K562 (cell line): Measurements from ENCODE around the gene ITPKA. TPM values are rescaled to one million over a fixed set of nuclear protein-coding genes. Genes with fewer than 3 reads are reported as not detected.

ENCODE experiments used
- ESRRA ChIP-seq: fragments of 450-650 bp; IDR thresholded peaks from 2 replicates; pipeline ENCODE4 v1.6.1; 2014; ENCODE audit warnings: low read depth, mild to moderate bottlenecking, moderate library complexity, borderline replicate concordance
- HBP1 ChIP-seq: fragments of 450-650 bp; formaldehyde crosslinking; IDR thresholded peaks from 2 replicates; pipeline ENCODE4 v1.4.0; 2022; ENCODE audit warnings: missing genetic modification characterization
- HMBOX1 ChIP-seq: sonication (generic); IDR thresholded peaks from 2 replicates; pipeline ENCODE4 v1.6.1; 2016
- REST ChIP-seq, 2 experiments: fragments of 450-650 bp; formaldehyde crosslinking in 1 of 2; IDR thresholded peaks; 2 replicates each; pipeline versions ENCODE4 v1.4.0 to v1.6.1; 2014 to 2020; ENCODE audit warnings: mild to moderate bottlenecking in 2 of 2, borderline replicate concordance in 1 of 2, low read depth in 1 of 2
- RFX1 ChIP-seq: fragments of 450-650 bp; IDR thresholded peaks from 2 replicates; pipeline ENCODE4 v1.6.1; 2016; ENCODE audit warnings: mild to moderate bottlenecking, moderate library complexity
- SIN3A ChIP-seq, 2 experiments: fragments of 150-350 bp in 1 of 2; IDR thresholded peaks; 2 replicates each; pipeline ENCODE4 v1.6.1; 2011 to 2016; ENCODE audit warnings: borderline replicate concordance in 2 of 2, low read depth in 2 of 2, low read length in 2 of 2, mild to moderate bottlenecking in 2 of 2, moderate library complexity in 2 of 2; ENCODE audit not compliant: control insufficient read depth in 1 of 2
- ZBTB33 ChIP-seq: sonication (generic); formaldehyde crosslinking; IDR thresholded peaks from 2 replicates; pipeline ENCODE4 v1.8.1; 2023; ENCODE audit warnings: mild to moderate bottlenecking, missing genetic modification reagents
- ZBTB49 ChIP-seq: sonication (generic); formaldehyde crosslinking; IDR thresholded peaks from 2 replicates; pipeline ENCODE4 v1.8.0; 2022; ENCODE audit warnings: missing genetic modification reagents, mild to moderate bottlenecking, borderline replicate concordance
- ZFP36 ChIP-seq: fragments of 150-350 bp; IDR thresholded peaks from 2 replicates; pipeline ENCODE4 v1.6.1; 2018; ENCODE audit warnings: low read length, low read depth; ENCODE audit not compliant: partially characterized antibody
- ZKSCAN8 ChIP-seq: fragments of 200-800 bp; sonication (Bioruptor generic); IDR thresholded peaks from 2 replicates; pipeline ENCODE4 v1.6.1; 2016; ENCODE audit warnings: missing genetic modification characterization, missing compliant biosample characterization
- polyA plus RNA-seq, 8 experiments: library from polyadenylated mRNA; depleted of rRNA in 4 of 8; stranded (reverse) in 5 of 8; unstranded in 3 of 8; fragments of >200 nt; fragmentation: Nextera tagmentation in 2 of 8; fragmentation: Illumina TruSeq in 1 of 8; extraction: Ambion mirVana in 2 of 8; extraction: Trizol in 1 of 8; gene quantifications; 2 replicates each; pipeline versions ENCODE4 v1.2.1 to v1.2.3, GENCODE V29; 2011 to 2014; ENCODE audit warnings: inconsistent platforms in 1 of 8, missing spikeins in 1 of 8
- total RNA-seq, 7 experiments: library from RNA; depleted of rRNA in 6 of 7; stranded (reverse); fragments of >200 nt in 6 of 7; fragmentation: Illumina TruSeq in 2 of 7; extraction: Trizol in 2 of 7; gene quantifications; 2 replicates each; pipeline versions ENCODE4 v1.2.1 to v1.2.3, GENCODE V29; 2011 to 2021; ENCODE audit warnings: low replicate concordance in 1 of 7

The ITPKA gene
- total and polyA plus RNA-seq, 9 of the 15 experiments (the other 6 are each of a cell fraction or from before 2014, with no cell fraction given): 0.14 to 68.4 (median 11.5) TPM

- TF ChIP-seq ZBTB49: no peak
- TF ChIP-seq SIN3A (IDR thresholded peaks at IDR 0.05; ENCODE audit: borderline replicate concordance in 2 of 2, control insufficient read depth in 1 of 2, low read depth in 2 of 2, low read length in 2 of 2): peak; percentile 32 to 55; a peak in 2 of 4 replicates
- TF ChIP-seq HMBOX1: 0 out of 2 replicates have a peak, but pooled peaks have one; percentile 28
- no peak for TF ChIP-seq ZKSCAN8 (CRISPR knock-in tag)
- 0 out of 2 replicates have a peak, but pooled peaks have one; percentile 4 for TF ChIP-seq HBP1 (CRISPR knock-in tag)
- TF ChIP-seq RFX1: no peak
- TF ChIP-seq REST (IDR thresholded peaks at IDR 0.05; ENCODE audit: borderline replicate concordance): peak; percentile 41; the same call in 1 of the 2 replicates
- no peak for TF ChIP-seq REST (CRISPR knock-in tag; IDR thresholded peaks at IDR 0.05; ENCODE audit: low read depth)
- peak; percentile 90 for TF ChIP-seq ESRRA
- TF ChIP-seq ZFP36: no peak
- no peak for TF ChIP-seq ZBTB33 (CRISPR knock-in tag)
These were observed at the start of gene ITPKA (continued) for GRCh38 chr15:41493205-41493901.
